Activated CD4-positive, CD25-positive, alpha-beta regulatory T cell (primary cell): ENCODE results near the gene C14orf119.

Experiments
- DNase-seq, 4 experiments: peaks; one replicate each; lab custom pipeline; 2025; lab: John Stamatoyannopoulos, UW

C14orf119 gene

GRCh38 chr14:23149745-23150144 is 54.4 kb downstream of the C14orf119 start:
- DNase-seq, result no peak
